Fibroblast of the conjunctiva (primary cell): ENCODE measurements around the gene HOXB3.
A peak's percentile ranks its signal among the peaks of the same experiment; 100 is the strongest.

ENCODE experiments used
- DNase-seq: peaks from one replicate; pipeline ENCODE4 v3.0.0-alpha.2; 2010; ENCODE audit warnings: low read depth

Gene HOXB3

DNA sequence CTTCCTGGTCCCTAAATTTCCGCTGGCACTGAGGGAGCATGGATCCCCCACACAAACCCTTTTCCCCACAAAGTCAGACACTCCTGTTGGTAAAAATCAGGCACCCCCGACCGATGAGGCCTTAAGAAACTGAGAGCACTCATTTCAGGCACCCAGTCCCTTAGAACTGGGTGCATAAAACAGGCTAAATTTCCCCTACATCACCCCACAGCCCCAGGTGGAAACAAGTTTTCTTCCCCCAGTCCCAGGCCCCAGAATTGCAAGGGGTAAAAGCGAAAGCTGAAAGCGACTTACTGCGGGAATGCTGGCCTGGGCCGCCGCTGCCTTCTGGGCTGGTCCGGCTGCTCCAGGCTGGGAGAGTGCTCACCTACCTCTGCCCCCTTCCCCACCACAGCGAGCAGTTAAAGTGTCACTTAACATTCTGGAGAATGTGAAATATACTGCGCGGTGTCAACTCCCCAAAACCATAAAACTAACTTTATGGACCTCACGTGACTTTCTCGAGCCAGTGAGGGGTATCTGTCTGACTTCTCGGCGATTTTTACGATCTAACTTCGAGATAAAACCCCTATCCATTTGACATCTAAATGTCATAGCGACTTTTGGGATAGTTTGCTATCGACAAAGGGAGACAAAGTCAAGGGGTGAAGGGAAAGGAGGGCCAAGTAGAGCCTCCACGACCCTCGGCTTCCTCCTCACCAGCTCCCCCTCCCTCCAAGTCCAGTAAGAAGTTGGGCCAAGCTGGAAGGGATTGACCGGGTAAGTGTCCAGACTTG, at the start of gene HOXB3:
Gene HOXB3, minus strand, starts transcription at position 411 of the 776 bp plus-strand sequence. CDS start 37,767 bp downstream, outside the sequence.
- DNase-seq: no peak

DNA sequence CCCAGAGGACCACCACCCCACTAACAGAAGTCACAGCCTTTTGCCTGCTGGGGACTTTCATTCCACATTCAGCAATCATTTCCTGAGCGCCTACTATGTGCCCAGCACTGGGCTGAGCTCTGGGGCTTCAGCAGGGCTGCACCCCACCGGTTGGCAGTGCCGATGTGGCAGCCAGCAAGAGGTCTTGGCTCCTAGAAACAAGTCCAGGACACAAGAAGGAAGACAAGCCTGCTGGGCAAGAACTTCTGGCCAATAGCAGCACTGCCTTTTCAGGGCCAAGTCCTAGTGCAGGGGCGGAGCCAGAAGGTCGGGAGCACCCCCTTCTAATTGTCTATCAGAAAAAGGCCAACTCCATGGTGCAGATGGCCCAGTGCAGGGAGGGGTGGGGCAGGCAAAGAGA, 49.1 kb upstream of the HOXB3 start:
- no peak for DNase-seq

- no peak for DNase-seq
Measured at GRCh38 chr17:48637323-48638260, 47.6 kb upstream of the HOXB3 start.

- DNase-seq: peak; percentile 4
Measured at GRCh38 chr17:48636177-48637018, 46.4 kb upstream of the HOXB3 start.

DNA sequence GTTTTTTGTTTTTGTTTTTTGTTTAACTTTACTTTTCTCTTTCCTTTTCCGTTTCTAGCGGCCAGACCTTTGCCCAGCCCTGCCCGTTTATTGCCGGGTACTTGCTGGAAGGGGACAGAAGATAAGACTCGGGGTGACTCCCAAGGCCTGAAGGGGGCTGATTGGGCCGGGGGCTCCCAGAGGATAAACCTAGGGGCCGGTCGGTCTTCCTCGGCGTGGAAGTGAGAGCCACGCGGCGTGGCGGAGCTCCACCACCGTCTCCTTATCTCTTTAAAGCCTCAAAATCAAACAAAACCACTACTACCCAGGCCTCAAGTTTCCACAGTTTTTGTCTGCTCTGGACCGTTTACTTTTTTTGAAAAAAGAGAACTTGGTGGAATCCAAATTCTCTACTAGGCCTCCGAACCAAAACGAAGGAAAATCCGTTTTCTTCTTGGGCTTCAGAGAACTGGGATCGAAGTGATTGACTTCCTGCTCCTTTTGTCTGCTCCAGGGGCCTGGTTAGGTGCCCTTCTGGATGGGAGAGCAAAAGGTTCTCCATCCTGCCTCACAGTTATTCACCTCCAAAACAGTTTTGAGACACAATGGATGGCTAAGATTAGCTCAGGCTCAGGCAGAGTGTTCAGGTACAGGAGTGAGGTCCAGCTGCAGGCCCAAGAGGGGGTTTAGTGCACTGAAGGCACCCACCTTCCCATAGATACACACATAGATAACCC, 44.6 kb upstream of the HOXB3 start:
- DNase-seq: no peak

DNA sequence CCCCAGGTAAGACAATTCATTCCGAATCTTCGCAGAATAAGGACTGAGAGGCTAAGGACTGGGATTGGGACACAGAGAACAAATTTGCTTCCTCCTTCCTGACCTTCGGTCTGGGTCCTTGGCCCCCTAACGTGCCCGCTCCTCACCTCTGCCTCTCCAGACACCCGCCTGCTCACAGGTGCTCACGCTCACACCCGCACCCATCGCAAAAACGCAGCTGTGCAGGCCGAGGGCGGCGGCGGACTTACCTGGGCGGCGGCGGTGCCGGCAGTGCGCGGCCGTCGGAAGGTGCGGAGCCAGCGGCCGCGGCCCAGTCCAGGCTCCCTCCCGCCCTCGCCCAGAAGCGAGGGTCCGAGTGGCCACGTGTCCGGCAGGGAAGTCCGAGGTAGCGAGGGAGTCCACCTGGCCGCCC, 43.2 kb upstream of the HOXB3 start:
- no peak for DNase-seq

DNA sequence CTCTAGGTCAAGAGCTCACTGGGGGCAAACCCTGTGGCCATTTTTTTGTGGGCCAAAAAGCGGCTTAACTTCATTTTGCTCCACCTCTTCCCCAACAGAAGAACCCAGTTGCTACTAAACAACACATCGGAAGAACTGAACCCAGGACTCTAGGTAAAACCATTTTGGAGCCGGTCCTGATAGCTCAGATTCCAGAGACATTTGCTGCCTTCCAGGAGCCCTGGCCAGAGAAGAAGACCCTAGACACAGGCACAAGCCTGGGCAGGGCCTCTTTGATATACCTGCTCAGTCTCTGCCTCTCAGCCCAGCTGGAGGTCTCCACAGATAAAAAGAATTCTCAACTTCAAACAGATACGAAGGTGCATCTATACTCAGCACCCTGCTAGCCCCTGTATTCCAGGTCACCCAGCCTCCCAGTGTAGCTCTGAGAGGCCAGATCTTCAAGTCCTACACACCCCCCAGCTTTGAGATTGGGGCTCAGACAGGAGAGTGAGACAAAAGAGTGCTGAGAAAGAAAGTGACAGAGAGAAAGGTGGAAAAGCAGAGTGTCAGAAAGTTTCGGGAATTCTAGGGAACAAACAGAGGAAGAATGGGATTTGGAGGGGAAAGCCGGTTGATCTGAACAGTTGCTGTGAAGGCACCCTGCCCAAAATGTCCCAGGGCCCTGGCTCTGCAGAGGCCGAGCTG, 42.7 kb upstream of the HOXB3 start:
- DNase-seq: no peak

DNA sequence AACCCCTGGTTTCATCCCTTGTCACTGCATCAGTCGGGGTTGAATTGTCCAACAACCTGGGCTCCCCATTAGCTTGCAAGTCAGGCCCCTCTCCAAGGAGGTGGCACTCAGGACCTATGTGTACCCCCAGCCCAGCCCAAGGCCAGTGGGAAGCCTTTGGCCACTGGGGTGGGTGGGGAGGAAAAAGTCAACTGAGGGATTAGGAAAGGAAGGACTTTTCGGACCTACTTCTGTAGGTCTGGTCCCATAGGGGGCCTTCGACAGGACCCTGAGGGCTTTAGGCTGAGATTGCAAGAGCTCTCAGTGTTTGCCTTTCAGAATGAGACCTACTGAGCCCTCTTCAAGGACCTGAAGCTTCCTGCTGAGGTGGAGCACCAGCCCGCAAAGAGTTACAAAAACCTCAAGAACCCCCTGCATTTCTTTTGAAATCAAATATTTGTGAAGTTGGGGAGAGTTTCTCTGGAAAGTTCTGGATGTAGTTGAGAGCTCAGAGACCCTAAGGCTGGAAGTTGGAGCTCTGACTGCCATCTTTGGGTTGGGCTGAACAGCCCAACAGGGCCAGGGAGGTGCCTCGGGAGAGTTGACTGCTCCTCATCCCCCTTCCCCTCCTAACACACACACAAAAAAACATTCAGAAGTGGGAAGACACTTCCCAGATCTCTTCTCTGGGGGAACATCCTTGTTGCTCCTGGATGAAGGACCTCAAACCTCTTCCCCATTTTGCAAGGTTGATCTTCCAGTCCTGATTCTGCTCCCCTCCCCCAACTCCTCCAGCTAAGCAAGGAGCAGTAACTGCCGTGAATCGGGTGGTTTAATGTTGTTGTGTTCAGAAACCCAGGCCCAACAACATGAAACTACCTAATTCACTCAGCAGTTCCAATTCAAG, 41.9 kb upstream of the HOXB3 start:
- DNase-seq: no peak

DNA sequence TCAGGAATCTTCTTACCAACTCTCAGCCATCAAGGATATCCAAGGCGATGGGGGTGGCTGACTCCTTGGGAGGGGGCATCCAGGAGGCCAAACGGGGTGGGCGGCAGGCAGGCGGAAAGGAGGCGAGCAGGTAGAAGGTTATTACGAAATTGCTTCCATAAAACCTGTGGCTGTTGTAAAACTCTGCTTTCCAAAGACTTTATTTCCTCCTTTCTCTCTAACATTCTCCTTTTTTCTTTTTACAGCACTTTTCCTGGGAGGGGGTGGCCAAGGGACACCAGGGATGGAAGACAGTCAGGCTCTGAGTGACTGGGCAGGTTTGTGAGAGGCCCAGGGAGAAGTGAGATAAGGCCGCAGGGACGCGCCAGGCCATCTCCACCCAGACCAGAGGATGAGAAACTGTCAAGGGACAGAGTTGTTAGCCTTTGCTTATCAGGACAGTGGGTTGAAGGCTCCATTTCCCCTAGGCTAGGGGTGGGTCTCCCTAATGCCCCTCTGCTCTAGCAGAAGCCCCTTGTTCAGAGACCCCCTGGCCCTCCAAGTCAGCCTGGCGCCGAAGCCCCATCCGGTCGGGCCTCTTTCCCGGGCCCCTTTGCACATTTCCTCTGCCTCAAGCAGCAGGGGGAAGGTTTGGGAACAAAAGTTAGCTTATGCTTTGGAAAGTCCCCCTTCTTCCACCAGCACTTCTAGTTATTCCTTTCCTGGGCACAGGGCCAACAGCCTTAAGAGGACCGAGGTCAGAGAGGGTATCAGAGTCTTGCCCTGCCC, 41.1 kb upstream of the HOXB3 start:
- DNase-seq: no peak

- DNase-seq: no peak
Measured at GRCh38 chr17:48630009-48630924, 40.2 kb upstream of the HOXB3 start.

- DNase-seq: no peak
Measured at GRCh38 chr17:48629411-48629759, 39.3 kb upstream of the HOXB3 start.

DNA sequence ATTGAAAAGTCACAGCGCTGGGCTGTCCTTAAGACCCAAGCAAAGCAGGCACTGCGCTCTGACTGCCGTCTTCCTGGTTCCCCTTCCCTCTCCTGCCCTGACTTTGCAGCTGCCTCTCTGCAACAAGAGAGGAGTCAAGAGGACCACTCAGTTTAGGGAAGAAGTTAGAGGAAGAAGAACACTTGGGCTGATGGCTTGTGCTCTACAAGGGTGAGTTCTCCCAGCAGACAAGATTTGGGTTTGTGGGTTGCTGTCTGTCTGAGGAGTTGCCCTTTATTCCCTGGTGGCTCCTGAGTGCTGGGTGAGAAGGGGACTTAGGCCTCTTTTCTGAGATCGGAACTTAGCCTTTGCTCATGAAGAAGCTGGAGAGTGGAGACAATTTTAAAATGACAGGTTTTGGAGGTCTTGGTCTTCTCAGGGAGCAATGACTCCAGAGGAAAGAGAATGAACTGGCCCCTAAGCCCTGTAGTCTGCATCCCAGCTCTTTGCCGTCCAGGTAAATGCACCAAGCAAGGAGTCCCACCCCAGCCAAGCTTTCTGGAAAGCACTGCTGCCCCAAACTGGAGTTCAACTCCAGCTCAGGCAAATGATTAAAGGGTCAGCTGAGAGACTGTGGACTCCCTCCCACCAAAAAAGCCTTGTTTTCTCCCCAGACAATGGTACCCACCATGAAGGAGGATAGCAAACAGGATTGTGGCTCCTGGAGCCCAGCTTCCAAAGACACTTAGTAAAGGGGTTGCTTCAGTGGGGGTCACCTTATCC, 38.8 kb upstream of the HOXB3 start:
- DNase-seq: no peak

GRCh38 chr17:48627623-48628521, 37.8 kb upstream of the HOXB3 start:
- DNase-seq: no peak

GRCh38 chr17:48627118-48627597, 37.1 kb upstream of the HOXB3 start:
- no peak for DNase-seq

DNA sequence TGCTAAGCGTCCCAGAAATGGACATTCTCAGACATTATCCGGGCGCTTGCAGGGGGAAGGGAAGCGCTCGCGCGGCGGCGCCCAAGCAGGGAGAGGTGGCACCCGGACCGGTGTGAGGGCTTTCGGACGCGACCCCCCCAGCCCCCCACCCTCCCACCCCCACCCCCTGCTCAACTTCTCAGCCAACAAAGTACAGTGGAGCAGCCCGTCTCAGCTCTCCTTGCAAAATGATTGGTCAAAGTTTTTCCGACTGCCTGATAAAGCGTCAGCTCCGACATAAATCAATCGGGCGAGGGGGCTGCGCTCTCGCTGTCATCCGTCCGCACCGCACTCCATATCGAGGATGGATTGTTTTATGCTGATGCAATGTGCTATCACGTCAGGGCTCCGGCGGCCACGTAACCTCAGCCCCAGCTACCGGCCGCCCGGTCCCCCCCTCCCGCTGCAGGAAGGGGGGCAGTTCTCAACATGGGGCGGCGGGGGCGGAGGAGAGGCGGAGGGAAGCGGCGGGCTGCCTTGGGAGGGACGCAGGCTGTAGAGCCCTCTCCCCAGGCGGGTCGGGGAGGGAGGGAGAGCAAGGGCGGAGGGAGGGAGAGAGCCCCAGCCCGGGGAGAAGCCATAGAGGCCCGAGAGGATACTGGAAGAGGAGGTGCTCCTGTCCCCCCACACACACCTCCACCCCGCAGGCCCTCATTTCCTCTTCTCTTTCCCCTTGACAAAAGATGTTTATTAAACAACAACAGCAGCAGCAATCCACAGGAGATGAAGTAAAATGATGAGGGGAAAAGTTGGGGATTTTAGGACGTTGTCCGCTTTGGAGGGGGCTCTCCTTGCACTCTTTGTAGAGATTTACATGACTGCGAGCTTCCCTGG, 36.4 kb upstream of the HOXB3 start, which contains the start of gene HOXB9:
Gene HOXB9, minus strand, starts transcription at position 114 of the 873 bp plus-strand sequence. Its CDS starts 89 bp downstream, at position 25.
- DNase-seq: no peak
